Activated CD4-positive, alpha-beta T cell treated with anti-CD3 and anti-CD28 coated beads, Interleukin-2, Interleukin-4, amounts not matched to agents 100 ng/mL and 50 ng/mL, durations not matched to agents 16 hours and 8 hours (primary cell): ENCODE results near the gene DSEL.

Experiments used
- DNase-seq: peaks from one replicate; pipeline ENCODE4 v3.0.0-alpha.2; 2020; ENCODE audit warnings: low spot score

The DSEL gene

DNA sequence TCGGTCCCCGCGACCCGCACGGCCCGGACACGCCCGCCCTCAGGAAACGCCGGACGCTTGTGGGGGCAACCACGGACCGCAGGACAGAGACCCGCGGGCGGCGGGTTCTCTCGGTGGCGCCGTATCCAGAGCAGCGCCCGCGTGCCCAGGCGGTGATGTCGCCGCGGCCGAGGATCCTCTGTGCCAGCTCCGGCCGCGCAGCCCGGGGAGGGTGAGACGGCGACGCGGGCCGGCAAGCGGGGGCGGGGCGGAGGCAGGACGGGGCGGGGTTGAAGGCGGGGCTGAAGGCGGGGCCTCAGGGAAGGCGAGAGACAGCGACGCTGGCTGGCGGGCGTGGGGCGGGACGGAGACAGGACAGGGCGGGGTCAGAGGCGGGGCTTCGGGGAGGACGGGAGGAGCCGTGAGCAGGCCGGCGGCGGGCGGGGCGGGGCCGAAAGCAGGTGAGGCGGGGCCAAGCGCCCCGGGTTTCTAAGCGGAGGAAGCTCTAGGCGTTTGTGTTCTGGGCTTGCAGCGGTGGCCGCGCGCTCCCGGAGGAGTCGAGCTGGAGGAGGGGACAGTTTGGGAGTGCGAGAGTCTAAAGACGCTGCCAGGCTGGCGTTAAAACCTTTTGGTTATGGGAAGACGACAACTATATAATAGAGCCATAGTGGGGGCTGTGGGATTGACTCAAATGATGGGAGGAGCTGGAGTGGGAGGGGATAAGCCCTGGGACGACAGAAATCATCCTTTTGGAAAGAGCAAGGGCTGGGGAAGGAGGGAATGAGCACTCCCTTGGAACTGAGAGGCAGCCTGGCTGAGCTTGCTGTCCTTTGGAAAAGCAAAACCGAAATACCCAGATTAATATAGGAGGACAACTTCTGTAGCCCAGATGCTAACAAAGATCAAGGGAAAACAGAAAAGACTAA is at the start of gene DSEL:
Gene DSEL, minus strand, starts transcription at position 182 of the 905 bp plus-strand sequence. CDS start 2,112 bp downstream, outside the sequence.
- peak; percentile 97 for DNase-seq

DNA sequence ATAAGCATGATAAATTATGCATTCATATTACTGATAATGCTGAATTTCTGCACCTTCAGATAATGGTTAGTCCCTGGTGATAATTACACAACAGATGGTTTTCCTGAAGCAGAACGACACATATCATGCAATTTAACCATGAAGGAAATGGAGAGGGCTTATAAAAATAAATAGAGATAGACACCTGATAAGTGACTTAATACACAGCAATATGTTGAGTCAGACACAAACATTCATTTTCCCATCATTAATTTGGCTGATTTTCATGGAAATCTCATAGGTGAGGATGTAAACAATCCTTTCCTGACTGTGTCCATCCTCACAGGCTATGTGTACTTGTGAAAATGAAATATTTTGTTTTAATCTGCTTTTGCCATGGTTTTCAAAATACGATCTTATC is 36.9 kb upstream of the DSEL start:
- no peak for DNase-seq

DNA sequence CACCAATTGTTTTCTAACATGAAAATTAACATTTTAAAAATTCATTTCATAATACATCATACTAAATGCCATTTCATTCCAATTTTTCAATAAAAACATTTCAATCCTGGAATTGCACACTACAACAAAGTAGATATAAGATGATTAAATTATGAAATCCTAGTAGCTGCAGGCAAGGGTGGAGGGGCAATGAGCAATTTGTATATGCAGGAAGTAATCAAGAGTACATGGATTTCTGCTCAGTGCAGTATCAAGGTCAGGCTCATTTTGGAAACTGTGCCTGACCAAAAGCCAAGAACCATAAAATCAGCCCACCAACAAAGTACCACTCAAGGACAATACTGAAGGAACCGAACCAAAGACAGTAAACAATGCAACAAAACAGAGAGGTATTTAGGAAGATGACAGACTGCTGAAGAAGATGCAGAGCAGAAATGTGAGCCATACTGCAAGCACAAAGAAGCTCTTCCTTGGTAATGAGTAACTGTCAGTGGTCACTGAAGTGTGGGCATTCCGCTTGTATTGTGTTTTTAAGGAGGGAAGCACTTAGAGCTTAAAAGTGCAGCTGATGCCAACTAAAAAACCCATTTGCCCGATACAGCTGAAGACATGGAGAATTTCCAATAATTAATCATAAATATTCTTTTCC is 34.5 kb upstream of the DSEL start:
- DNase-seq: no peak

DNA sequence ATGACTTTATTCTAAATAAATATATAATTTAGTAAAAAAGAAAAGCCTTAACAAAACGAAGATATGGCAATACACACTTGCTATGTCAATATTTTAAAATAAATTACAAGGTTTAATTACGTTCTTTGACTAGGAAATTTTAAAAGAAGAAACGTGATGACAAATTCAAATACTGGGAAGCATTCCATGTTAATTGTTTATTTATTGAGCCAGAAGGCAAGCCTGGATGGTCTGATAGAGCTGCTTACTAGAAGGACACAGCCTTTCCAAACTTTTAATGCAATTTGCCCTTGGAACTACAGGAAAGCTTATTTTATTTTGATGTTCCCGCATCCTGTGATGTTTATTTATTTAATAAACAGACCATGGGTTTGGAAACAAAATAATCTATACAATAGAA is 33.4 kb upstream of the DSEL start:
- DNase-seq: no peak

DNA sequence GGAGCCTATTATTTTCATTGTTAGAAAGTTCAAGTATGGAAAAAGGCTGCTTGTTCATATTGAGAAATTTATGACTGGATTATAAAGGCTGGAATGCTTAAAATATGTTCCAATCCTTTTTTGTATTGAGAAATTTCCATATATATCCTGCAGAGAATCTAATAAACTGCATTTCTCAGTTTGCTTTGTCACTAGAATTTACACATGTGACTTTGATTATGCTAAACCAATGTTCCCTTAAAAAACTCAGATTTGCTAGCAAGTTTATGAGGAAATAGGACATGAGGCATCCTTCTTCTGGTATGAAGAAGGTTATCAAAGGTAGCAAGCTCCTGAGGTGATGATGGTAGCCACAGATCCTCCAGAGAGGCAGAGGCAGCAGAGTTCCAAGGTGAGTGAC is 29.2 kb upstream of the DSEL start:
- DNase-seq: no peak

DNA sequence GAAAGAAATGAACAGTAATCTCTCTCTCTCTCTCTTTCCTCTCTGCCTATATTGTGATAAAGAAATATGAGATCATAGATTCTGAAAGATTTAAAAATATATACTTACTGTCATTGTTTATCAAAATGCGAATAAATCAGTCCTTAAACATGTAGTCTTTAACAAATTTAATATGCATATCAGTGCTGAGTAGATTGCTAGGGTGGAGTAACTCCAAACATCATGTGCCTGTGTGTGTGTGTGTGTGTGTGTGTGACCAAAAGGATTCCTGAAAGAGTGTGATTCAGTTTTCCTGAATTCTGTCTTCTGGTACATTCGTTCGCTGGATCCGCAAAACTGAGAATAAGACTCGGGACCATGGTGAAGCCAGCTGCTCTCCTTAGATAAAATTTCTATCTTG is 24.0 kb upstream of the DSEL start:
- no peak for DNase-seq

DNA sequence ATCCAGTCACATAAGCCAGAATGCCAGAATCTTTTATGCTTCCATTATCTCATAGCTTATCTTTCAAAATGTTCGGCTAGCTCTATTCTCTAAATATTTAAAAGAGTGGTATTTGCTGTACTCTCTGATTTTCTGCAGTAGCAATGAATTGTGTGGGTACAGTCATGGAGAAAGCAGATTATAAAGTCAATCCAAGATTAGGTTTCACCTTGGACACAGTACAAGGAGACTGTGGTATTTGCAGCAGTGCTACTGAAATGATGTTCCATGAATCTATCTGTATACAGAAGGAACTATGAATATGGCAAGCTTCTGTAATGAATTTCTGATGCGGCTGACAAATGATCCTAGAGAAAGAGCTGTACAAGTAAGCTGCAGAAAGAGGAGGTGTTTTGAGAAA is 15.4 kb upstream of the DSEL start:
- no peak for DNase-seq

DNA sequence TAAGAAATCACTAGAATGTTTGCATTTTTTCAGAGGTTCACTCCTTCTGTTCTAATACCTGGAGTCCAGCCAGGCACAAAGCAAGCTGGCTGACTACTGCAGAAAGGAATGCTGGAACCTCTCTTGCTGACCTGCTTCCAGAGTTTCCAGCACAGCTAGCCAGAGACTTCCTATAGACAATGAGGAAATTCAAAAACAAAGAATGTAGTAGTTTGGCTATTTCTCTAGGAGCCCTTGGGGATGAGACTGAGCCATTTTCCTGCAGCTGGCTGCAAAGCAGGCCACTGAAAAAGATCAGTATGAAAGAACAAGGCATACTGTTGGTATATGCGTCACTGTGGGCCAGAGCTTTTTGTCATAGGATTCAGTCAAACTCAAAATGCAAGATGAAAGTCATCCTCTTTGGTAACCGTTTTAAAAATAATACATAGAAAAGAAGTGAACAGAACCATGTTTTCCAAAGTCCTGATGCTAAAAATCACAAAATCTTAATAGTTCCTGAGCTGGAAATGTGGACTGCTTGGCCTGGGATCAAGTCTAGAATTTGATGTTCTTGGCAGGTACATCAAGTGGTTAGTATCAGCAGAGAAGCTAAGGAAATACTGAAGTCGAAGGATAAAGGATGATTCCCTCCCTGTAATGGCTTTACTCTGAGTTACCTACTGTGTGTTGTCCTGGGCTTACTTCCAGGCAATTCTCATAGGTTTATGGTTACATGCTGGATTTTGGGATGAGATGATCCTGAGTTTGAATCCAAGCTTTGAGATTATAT is 9.0 kb upstream of the DSEL start:
- DNase-seq: no peak

DNA sequence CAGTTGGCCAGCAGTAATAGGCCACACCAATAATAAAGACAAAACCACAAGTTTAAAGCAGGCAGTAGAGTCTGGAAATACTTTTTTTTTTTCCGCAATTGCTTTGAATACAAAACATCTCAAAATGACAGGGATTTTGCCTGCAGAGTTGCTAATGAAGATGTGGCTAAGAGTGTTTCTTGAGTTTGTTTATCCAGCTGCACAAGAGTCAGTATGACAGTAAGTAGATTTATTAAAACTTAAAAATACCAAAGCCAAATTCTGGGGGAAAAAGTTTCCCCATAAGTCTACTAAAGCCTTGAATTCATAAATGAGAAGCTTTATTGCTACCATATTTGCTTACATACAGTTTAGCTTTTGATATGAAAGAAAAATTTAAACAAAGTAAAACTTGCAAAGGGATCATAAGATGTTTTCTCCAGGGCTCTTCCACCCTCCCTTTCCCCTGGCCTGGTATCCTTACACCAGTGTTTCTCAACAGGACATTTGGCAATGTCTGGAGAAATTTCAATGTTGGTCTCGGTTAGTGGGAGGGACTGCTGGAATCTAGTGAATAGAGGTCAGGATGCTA is 3.9 kb upstream of the DSEL start:
- no peak for DNase-seq

DNA sequence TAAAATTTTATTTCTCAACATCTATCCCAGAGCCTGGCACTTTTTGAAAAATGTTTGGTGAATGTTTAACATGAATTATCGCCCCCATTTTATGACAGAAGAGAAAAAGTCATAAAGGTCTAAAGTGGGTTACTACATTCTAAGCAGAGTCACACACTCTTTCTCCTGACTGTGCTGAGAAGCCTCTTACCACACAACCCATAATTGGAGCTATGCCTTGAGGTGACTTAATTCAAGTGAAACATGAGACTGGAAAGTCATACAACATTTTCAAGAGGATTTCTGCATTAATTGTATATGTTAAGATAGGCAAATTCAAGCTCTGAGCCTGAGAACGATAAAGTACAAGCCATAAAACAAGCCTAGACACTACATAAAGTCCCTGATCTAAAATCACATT is 3.1 kb upstream of the DSEL start:
- no peak for DNase-seq

DNA sequence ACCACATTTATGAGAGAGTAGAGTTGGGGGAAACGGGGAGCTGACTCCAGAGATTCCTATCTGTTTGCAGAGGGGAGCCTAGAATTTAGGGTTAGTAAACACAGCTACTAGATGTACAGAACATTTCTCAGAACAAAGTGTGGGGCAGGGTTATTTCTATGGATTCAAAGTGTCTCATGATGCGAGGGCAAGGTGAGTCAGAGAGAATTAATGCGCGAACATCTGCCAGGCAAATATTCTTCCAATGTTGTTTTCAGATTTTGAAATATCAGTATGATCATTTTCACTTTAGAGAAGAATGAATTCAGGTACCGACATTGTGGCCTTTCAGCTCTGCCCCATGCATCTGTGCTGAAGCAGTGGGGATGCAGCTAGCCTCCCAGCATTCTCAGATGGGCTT is 2.0 kb upstream of the DSEL start:
- DNase-seq: no peak

DNA sequence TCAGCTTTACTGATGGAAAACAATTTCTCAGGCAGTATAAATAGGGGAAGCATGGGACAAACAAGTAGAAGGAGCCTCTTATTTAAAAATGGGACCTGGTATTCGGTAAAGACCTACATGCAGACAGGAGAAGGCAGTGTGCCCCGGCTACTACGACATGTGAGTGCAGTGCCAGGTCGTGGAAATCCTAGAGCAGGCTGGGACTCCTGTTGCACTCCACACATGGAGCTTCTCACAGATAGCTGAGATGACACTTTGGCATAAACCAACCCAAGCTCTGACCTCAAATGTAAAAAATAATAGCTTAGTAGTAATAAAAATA is 885 bp upstream of the DSEL start:
- no peak for DNase-seq

DNA sequence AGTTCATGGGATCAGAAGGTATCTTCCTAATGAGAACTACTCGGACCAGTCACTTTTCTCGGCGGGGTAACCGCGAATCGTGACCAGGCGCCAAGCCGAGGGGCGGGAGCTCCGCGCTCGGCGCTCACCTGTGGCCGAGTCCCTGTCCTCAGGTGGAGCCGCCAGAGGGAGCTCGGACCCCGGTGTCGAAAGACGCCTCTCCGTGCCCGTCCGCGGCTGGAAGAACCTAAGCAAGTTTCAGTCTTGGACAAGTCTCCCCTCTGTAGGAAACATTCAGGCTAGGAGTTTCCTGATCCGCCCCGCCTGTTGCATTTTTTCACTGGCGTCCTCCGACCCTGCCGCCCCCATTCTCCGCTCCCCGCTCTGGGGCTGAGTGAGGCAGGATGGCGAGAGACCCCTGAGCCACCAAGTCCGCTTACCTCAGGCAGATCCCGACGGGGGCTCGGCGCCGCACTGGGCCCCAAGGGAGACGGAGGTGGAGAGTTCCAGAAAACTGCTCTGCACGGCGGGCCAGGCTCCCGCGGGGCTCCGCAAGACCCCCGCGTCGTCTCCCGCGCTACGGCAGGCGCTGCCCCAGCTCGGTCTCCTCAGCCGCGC is 480 bp downstream of the DSEL start:
- DNase-seq: peak; percentile 44

DNA sequence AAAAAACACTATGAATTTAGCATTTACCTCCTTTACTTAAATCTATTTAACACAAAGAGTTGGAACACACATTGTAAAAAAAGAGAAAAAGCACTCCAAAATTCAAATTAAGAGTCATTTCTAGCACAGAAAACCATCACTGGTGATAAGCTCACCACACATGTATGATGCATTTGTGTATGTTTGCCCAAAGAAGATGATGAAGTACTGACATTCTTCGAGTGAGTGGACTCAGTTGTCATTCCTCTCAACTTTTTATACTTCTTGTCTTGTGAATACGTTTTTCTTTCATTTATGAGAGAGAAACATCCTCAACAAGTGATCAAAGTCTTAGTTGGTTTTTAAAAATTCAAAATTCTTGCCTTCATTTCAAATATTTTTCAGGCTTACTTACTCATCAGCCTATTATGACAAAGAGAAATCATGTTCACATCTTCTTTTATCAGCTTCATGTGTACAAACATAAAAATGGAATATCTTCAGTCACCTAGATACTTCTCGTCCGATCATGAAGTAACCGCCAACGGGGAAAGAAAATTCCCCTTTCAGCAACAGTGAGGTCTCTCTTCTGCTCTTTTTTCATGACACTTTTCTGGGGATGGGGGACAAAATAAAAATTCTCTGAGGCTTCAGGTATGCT is 1.5 kb downstream of the DSEL start:
- no peak for DNase-seq

DNA sequence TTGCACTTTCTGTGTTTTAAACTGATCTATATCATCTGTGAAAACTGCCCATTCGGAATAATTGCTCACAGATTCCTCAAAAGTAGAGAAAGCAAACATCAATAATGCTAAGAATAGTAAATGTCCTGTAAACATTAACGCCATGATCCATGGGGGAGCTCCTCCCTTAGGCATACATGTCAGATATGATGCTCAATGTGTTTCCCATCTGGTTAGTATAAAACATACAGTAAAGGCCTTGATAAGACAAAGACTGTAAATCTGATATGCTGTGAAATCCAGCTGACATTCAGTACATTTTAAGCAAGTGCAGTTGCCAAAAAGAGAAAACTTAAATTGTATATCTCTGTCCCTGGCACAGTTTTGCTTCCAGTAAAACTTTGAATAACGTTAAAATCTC is 2.1 kb downstream of the DSEL start:
- DNase-seq: no peak

DNA sequence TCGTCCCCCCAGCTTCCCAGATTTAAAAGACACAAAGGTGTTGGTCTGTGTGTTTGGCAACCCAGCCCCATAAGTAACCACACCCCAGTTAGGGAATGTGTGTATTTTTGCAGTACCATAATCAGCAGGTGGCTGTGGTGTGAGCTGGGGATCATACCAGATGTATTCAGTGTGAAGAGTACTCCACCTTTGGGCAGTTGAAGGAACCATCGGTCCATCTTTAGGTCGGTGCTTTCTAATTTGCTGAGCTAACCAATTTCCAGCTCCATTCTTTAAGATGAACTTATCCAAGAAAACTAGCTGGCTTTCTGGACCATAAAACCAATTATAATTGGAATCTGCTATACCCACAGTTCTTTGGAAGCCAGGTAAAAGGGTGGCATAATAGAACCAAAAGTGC is 3.2 kb downstream of the DSEL start:
- DNase-seq: peak; percentile 4

DNA sequence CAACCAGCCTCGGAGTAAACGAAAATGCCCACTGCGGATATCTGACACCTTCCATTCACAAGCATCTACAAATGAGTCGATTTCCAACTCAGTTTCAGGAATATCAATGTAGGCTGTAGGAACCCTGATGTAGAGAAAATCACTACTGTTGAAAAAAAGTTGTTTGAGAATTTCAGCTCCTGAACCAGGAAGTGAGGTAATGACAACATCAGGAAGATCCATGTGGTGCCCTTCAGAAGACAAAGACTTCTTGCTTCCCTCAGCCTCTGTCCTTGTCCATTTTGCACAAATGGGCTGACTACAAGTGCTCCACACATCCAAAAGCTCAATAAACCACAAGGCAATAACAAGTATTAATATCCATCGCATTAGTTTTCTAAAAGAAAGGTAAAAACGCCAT is 4.7 kb downstream of the DSEL start:
- no peak for DNase-seq

DNA sequence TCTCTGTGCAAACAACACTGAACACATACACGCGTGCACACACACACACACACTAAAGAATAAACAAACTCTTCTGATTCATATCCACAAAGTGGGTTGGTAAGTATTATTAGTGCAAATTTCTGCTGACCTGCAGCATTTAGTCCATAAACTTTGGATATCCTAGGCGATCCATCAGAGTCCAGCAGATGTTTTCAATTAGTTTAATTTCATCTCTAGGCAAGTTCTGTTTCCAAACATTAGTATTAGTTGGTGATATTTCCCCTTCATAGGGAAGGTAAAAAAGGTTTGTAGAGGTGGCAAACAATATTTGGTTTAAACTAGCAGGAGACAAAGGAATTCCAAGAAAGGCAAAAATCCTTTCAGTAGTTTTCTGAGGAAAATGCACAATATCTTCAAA is 5.7 kb downstream of the DSEL start:
- DNase-seq: no peak

DNA sequence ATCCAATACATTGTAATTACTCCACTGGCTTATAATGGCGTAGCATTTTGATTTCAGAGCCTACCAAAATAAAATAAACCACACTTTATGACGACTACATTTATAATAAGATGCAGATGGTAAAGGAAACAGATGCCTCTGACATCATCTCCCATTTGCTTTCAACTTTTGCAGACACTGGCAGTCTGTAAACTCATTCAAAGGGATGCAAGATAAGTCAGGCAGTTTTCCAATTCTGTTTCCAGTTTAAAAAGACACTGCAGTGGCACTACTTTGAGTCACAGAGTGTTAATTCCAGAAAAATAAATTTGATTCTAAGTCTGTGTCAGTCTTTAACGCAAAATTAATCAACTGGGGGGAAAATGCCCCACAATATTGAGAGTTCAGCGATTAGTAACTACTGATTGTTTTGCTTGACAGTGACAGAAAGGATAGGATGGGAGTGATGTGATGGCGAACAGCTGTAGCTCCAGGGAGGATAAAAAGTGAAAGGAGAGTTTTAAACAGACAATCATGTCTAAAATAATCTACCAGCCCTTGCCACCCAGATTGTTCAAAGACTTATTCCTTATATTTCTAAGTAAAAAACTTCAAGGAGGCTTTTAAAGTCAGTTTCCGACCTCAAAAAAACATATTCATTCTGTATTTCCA is 6.7 kb downstream of the DSEL start:
- no peak for DNase-seq

DNA sequence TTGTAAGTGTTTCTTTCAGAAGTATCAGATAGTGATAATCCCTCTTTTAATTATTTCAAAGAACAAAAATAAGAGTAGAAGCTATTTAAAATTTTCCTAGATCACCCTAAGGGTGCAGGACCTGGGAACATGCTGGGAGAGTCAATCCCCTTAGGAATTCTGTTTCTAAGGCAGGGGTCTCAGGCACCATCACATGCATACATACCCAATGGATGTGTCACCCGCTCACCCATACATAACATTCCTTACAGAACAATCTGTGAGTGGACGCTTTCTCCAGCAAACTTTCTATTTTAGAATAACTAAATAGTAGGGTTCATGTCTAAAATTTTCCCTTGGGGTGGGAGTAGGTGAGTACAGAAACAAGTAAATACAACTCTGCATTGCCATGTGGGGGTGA is 8.4 kb downstream of the DSEL start:
- no peak for DNase-seq

DNA sequence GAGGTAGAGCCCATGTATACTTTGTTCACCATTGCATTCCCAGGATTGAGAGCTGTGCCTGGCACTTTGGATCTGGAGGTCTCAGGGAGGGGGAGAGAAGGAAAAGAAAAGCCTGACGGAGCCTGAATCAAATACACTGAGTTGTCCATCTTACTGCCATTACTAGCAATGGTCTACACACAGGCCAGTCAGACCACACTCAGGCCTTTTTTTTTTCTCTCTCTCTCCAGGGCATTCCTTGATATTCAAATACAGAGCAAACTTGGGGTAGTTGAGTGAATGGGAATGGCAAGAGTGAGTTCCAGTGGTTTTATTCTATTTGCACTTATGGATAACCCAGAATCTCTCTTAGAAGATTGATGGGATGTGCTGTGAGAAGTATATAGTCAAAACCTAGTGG is 11.8 kb downstream of the DSEL start:
- DNase-seq: no peak
